ENCODE results near the gene CYFIP1. TPM values are rescaled to one million over a fixed set of nuclear protein-coding genes. Genes with fewer than 3 reads are reported as not detected.

The CYFIP1 gene
- total RNA-seq, 1 experiment from 2014 or later, result 143 TPM

DNA sequence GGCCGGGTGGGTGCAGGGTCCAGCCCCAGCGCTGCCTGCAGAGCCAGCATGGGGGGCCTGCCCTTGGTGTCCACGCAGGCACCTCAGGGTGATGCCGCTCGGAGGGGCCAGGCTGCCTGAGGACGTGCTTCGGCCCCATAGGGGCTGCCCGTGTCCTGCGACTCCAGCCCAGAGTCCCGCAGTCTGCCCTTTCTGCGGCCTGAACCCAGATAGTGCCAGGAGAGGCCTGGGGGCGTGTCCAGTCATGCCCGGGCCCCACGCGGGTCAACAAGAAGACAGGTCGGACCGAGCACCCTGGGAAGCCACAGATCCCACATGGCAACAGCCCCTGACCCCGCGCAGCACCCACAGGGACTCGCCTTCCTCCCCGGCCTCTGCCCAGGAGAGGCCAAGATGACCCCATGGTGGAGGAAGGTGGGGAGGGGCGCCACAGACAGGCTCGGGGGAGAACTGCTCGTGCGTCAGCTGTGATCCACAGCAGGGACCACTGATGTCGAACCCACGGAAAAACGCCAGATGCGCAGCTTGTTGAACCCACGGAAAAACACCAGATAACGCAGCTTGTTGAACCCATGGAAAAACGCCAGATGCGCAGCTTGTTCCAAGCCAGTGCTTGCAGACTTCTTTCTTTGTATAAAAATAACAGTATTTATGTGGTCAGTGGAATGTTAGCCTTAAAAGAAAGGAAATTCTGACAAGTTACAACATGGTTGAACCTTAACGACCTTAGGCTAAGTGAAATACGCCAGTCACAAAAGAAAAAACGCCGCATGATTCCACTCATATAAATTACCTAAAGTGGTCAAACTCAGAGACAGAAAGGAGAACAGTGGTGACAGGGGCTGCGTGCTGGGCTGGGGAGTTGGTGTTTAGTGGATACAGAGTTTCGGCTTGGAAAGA lies 28.5 kb downstream of the CYFIP1 start:
- H3K4me2 ChIP-seq (ENCODE audit: low read length), result no peak overlapping the region
- no peaks in the 10 kb centered on the region for H3K9me2 ChIP-seq (ENCODE audit: insufficient read depth)
- no peak for ATAC-seq
- ChIA-PET CTCF (no interaction called here), POLR2A (no interaction called here), RAD21 (ENCODE audit: low non-redundant PET in 1 of 2, low total read pairs in 2 of 2, uncharacterized antibody in 2 of 2, unreplicated experiment in 2 of 2) (no interaction called here)
- H3K9ac ChIP-seq (ENCODE audit: low read length), result no peak overlapping the region
- H2AFZ ChIP-seq (ENCODE audit: low read depth, low read length, poor library complexity, severe bottlenecking), result no peak overlapping the region
- no TSS peak for BruUV-seq (replicated peaks)
- no peak overlapping the region for H3K4me3 ChIP-seq (replicated peaks in 1 of 2; ENCODE audit: low read depth in 1 of 2, low read length in 2 of 2)
- no peak for DNase-seq (ENCODE audit: low read depth, low spot score)
- no peaks in the 10 kb centered on the region for H3K27me3 ChIP-seq (ENCODE audit: insufficient read depth, low read length)
- H3K9me3 ChIP-seq (ENCODE audit: control insufficient read depth in 1 of 2, insufficient read depth in 1 of 2, low read depth in 1 of 2, low read length in 2 of 2), result no peaks in the 10 kb centered on the region
- no peak overlapping the region for H3K27ac ChIP-seq (ENCODE audit: low read depth, low read length)
- no peaks in the 10 kb centered on the region for H4K20me1 ChIP-seq (ENCODE audit: insufficient read depth)
- peaks cover 98% of the 10 kb centered on the region for H3K79me2 ChIP-seq (ENCODE audit: insufficient read depth, low read length)
- H3K36me3 ChIP-seq (ENCODE audit: control insufficient read depth in 1 of 2, insufficient read depth in 2 of 2, low read length in 2 of 2), result 0 out of 4 replicates have a peak, but pooled peaks cover 0 to 4% of the 10 kb centered on the region in 2 experiments
- intact Hi-C loops (cut with micrococcal nuclease), result no loop called here
- H3K4me1 ChIP-seq (ENCODE audit: control insufficient read depth in 1 of 2, insufficient read depth in 2 of 2, low read length in 2 of 2), result no peaks in the 10 kb centered on the region
- TF ChIP-seq TCF7L2 (IDR thresholded peaks at IDR 0.05; ENCODE audit: borderline replicate concordance, extremely low read depth, insufficient read depth, insufficient read length), result no peak
- no peak for TF ChIP-seq CEBPB (IDR thresholded peaks at IDR 0.05; ENCODE audit: low read depth)
- TF ChIP-seq SP1 (IDR thresholded peaks at IDR 0.05; ENCODE audit: low read depth), result no peak
- TF ChIP-seq ZNF274 (IDR thresholded peaks at IDR 0.05; ENCODE audit: low read depth, low read length), result no peak
- TF ChIP-seq RAD21 (IDR thresholded peaks at IDR 0.05; ENCODE audit: low read depth), result no peak
- TF ChIP-seq SRF (IDR thresholded peaks at IDR 0.05; ENCODE audit: low read depth), result no peak
- no peak for TF ChIP-seq EZH2phosphoT487 (IDR thresholded peaks at IDR 0.05; ENCODE audit: borderline replicate concordance)
- TF ChIP-seq, protein P1, sequence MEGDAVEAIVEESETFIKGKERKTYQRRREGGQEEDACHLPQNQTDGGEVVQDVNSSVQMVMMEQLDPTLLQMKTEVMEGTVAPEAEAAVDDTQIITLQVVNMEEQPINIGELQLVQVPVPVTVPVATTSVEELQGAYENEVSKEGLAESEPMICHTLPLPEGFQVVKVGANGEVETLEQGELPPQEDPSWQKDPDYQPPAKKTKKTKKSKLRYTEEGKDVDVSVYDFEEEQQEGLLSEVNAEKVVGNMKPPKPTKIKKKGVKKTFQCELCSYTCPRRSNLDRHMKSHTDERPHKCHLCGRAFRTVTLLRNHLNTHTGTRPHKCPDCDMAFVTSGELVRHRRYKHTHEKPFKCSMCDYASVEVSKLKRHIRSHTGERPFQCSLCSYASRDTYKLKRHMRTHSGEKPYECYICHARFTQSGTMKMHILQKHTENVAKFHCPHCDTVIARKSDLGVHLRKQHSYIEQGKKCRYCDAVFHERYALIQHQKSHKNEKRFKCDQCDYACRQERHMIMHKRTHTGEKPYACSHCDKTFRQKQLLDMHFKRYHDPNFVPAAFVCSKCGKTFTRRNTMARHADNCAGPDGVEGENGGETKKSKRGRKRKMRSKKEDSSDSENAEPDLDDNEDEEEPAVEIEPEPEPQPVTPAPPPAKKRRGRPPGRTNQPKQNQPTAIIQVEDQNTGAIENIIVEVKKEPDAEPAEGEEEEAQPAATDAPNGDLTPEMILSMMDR (IDR thresholded peaks at IDR 0.05 in 2 of 3, conservative IDR thresholded peaks at IDR 0.05 in 1 of 3; ENCODE audit: borderline replicate concordance in 1 of 3, insufficient read depth in 1 of 3, low read depth in 2 of 3, low read length in 2 of 3), result no peak
- TF ChIP-seq, protein P2, sequence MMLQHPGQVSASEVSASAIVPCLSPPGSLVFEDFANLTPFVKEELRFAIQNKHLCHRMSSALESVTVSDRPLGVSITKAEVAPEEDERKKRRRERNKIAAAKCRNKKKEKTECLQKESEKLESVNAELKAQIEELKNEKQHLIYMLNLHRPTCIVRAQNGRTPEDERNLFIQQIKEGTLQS (IDR thresholded peaks at IDR 0.05), result no peak
- TF ChIP-seq ZFX (IDR thresholded peaks at IDR 0.05), result no peak
- TF ChIP-seq YY1 (IDR thresholded peaks at IDR 0.05; ENCODE audit: extremely low read depth, insufficient replicate concordance, low read depth, low read length), result no peak
- TF ChIP-seq ELF1 (IDR thresholded peaks at IDR 0.05; ENCODE audit: borderline replicate concordance, low read depth), result no peak
- TF ChIP-seq, protein P3, sequence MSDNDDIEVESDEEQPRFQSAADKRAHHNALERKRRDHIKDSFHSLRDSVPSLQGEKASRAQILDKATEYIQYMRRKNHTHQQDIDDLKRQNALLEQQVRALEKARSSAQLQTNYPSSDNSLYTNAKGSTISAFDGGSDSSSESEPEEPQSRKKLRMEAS (IDR thresholded peaks at IDR 0.05), result no peak
- TF ChIP-seq CBX3 (IDR thresholded peaks at IDR 0.05; ENCODE audit: low read depth), result no peak
- TF ChIP-seq, protein P4, sequence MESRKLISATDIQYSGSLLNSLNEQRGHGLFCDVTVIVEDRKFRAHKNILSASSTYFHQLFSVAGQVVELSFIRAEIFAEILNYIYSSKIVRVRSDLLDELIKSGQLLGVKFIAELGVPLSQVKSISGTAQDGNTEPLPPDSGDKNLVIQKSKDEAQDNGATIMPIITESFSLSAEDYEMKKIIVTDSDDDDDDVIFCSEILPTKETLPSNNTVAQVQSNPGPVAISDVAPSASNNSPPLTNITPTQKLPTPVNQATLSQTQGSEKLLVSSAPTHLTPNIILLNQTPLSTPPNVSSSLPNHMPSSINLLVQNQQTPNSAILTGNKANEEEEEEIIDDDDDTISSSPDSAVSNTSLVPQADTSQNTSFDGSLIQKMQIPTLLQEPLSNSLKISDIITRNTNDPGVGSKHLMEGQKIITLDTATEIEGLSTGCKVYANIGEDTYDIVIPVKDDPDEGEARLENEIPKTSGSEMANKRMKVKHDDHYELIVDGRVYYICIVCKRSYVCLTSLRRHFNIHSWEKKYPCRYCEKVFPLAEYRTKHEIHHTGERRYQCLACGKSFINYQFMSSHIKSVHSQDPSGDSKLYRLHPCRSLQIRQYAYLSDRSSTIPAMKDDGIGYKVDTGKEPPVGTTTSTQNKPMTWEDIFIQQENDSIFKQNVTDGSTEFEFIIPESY (IDR thresholded peaks at IDR 0.05; ENCODE audit: extremely low read depth, insufficient replicate concordance, low read length), result no peak
- TF ChIP-seq POLR2A (IDR thresholded peaks at IDR 0.05; ENCODE audit: borderline replicate concordance, extremely low read depth, insufficient read depth, insufficient read length), result no peak
- TF ChIP-seq EZH2 (IDR thresholded peaks at IDR 0.05), result no peak

All from HCT116 (cell line).